H1 (cell line): ENCODE data around the gene SCD.

Experiments
- CTCF ChIP-seq, 3 experiments: IDR thresholded peaks; 1 replicate in 2 of 3; 2 replicates in 1 of 3; pipeline versions ENCODE4 v1.5.1 to v1.6.1; 2011; ENCODE audit warnings: low read length in 3 of 3, mild to moderate bottlenecking in 3 of 3, inconsistent platforms in 2 of 3, low read depth in 1 of 3, moderate library complexity in 1 of 3; ENCODE audit not compliant: insufficient read depth in 1 of 3; ENCODE audit errors: control extremely low read depth in 1 of 3
- GTF2F1 ChIP-seq: IDR thresholded peaks from 2 replicates; pipeline ENCODE4 v1.6.1; 2012; ENCODE audit warnings: low read depth, low read length, improper control_type of control experiment, borderline replicate concordance

GRCh38 chr10:100395626-100396025 is 48.6 kb downstream of the SCD start:
- TF ChIP-seq GTF2F1 (no peak), CTCF (IDR thresholded peaks at IDR 0.05; ENCODE audit: control extremely low read depth in 1 of 3, insufficient read depth in 1 of 3, low read depth in 1 of 3, low read length in 3 of 3) (no peak)
